GM13976 (cell line): ENCODE results near the gene RFPL1.

Experiments used
- DNase-seq: peaks from one replicate; pipeline ENCODE4 v3.0.0; 2012; ENCODE audit warnings: low spot score
- in situ Hi-C: fragments of 300-500 bp; cut with MboI; formaldehyde crosslinking; loops from one replicate; pipeline ENCODE4 v1.12.0; 2022; ENCODE audit warnings: low sequenced_read_pairs, mixed read lengths, inconsistent platforms; ENCODE audit not compliant: unreplicated experiment
- TF ChIP-seq, protein P1 (sequence below): IDR thresholded peaks from 2 replicates; pipeline ENCODE4 v1.5.1; 2012; ENCODE audit warnings: borderline replicate concordance, mild to moderate bottlenecking; ENCODE audit not compliant: insufficient read depth; ENCODE audit errors: extremely low read depth, missing control alignments, control extremely low read depth

Gene RFPL1

DNA sequence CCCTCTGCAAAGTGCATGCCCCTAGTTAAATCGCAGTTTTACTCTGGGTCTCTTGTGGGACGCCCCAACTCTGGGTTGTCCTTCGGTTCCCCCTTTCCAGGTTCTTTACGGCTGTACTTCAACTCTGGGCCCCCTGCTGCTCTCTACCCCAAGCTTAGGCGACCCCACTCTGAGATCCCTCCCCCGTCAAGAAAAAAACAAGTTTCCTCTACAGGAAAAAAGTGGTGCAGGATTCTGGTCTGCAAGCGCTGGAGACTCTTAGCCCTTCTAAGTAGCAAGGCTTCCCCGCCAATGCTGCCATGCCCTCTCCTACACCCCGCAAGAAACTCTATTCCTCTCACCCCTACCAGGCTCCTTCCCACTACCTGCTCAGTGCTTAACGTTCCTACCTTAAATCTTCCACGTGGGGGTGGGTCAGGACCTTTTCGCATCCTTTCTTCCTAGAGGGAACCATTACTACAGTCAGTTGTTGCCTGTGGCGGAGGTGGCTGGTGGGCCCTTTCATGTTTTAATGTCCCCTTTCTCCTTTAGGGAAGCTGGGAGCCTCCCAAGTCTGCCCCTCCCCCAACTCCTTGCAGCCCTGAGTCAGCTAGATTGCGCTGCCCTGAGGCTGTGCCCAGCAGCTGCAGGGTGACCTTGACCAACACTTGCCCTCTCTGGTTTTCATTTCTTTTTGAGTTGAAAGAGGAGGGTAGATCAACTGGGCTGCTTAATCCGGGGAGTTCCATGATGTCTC, 43.0 kb downstream of the RFPL1 start:
- in situ Hi-C loops: no loop called here
- DNase-seq: no peak
- TF ChIP-seq, protein P1, sequence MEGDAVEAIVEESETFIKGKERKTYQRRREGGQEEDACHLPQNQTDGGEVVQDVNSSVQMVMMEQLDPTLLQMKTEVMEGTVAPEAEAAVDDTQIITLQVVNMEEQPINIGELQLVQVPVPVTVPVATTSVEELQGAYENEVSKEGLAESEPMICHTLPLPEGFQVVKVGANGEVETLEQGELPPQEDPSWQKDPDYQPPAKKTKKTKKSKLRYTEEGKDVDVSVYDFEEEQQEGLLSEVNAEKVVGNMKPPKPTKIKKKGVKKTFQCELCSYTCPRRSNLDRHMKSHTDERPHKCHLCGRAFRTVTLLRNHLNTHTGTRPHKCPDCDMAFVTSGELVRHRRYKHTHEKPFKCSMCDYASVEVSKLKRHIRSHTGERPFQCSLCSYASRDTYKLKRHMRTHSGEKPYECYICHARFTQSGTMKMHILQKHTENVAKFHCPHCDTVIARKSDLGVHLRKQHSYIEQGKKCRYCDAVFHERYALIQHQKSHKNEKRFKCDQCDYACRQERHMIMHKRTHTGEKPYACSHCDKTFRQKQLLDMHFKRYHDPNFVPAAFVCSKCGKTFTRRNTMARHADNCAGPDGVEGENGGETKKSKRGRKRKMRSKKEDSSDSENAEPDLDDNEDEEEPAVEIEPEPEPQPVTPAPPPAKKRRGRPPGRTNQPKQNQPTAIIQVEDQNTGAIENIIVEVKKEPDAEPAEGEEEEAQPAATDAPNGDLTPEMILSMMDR: no peak

GRCh38 chr22:29482253-29482652, 43.9 kb downstream of the RFPL1 start:
- in situ Hi-C loops: no loop called here
- TF ChIP-seq, protein P1: no peak
- DNase-seq: no peak

DNA sequence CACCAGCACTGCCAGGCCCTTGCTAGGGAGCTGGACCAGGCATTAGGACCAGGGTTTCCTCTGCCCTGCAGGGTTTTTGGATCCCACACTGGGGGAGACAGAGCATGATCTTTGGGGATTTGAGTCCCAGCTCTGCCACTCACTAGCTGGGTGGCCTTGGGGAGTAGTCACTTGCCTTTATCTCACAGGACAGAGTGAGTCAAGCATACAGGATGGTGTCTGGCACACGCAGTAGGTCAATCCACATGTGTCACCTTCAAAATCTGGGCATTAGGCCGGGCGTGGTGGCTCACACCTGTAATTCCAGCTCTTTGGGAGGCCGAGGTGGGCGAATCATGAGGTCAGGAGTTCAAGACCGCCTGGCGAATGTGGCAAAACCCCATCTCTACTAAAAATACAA, 44.3 kb downstream of the RFPL1 start:
- TF ChIP-seq, protein P1: no peak
- DNase-seq: no peak
- in situ Hi-C loops: no loop called here

DNA sequence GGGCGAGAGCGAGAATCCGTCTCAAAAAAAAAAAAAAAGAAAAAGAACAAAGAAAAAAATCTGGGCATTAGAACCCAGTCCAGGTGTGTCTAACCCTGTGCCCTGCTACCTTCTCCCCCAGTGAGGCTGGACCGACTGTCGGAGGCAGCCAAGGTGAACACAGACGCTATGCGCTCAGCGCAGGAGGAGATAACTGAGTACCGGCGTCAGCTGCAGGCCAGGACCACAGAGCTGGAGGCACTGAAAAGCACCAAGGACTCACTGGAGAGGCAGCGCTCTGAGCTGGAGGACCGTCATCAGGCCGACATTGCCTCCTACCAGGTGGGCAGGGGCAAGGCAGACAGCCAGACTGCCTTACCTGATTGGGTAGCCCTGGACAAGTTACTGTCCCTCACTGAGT, 44.9 kb downstream of the RFPL1 start:
- no peak for DNase-seq
- in situ Hi-C loops: no loop called here
- TF ChIP-seq, protein P1: no peak

DNA sequence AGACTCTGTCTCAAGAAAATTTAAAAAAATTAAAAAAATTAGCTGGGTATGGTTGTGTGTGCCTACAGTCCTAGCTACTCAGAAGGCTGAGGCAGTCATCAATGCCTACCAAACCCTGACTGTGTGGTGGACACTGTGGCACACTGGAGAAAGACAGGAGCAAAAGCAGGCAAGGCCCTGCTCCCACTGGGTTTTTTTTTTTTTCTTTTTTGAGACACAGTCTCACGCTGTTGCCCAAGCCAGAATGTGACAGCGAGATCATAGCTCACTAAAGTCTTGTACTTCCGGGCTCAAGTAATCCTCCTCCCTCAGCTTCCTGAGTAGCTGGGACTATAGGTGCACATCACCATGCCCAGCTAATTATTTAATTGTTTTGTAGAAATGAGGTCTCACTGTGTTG, 46.3 kb downstream of the RFPL1 start:
- in situ Hi-C loops: no loop called here
- no peak for DNase-seq
- TF ChIP-seq, protein P1: no peak

GRCh38 chr22:29485448-29485847, 47.1 kb downstream of the RFPL1 start:
- in situ Hi-C loops: no loop called here
- DNase-seq: no peak
- TF ChIP-seq, protein P1: no peak
